HuH-7.5 (cell line): ENCODE measurements around the gene PPCS.

Source experiments
- DNase-seq: peaks from one replicate; pipeline ENCODE4 v3.0.0; 2011; ENCODE audit warnings: low spot score

PPCS gene

GRCh38 chr1:42456010-42456753 is at the start of gene PPCS, which contains the start of gene ZMYND12:
TSS of gene PPCS (plus strand) at chr1:42456543. CDS start at chr1:42456566, 23 bp downstream.
TSS of gene ZMYND12 (minus strand) at chr1:42456022. CDS start at chr1:42455997, 25 bp downstream.
- DNase-seq: peak; percentile 71

- DNase-seq: no peak
These were observed 41.5 kb upstream of the PPCS start for GRCh38 chr1:42414551-42415496.

DNA sequence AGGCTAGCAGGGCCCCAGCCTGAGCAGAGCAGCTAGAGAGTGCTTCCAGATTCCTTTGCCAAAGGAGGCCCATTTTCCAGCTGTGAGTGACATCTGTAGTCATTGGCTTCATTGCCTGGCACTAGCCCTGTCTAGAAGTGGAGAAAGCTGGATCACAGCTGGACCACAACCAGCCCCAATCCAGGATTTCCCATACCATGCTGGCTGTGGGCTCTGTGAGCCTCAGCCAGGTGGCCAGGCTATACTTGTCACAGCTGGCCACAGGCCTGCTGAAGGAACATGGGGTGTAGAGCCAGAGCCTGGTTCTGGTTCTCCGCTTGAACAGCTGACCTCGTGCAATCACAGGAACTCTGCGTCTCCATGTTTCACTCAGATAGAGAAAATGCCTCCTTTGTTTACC is 39.2 kb upstream of the PPCS start:
- DNase-seq: no peak

- no peak for DNase-seq
These were observed 37.8 kb upstream of the PPCS start for GRCh38 chr1:42418516-42418915.

DNA sequence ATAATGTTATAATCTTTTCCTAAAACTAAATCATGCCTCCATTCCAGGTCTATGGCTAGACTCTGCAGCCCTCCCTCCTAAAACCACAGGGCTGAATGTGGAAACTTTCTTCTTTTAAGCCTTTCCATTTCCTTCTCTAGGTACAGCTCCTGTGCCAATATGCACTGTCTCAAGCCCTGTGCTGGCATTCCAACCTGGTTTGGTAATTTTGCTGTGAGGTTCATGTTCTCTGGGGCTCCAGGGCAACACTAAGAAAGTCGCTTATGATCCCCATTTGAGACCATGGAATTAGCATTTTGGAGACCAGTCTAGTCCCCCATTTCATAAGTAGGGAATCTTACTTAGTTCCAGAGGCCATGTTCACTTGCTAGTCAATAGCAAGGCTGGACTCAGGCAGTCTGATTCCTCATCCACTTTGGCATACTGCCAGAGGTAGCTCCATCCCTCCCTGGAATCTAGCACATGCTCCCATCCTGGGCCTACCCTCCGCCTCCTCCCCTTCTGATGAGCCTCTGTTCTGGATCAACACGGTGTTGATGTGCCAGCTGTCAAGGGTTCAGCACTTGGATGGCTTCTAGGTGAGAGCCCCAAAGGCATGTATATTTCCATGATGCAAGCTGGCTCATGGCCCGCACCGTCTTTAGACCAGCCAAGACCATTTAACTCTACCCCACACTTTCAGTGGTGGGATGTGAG is 37.1 kb upstream of the PPCS start:
- DNase-seq: no peak

DNA sequence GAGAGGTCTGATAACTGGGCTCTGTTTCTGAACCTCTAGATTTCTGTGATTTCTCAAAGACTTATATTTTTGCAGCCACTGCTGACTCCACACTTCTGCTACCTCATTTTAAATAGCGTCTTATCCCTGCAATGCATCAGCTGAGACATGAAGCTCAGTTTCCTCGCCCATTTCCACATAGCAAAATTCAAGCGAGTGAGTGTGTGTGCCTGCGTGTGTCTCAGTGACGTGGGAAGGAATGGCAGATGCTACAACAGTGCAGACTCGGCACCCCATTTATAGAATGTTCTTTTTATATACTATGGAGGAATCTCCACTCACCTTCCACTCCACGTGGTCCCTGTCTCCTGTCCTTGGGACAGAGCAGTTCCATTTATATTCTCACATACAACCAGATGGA is 36.2 kb upstream of the PPCS start:
- DNase-seq: no peak

DNA sequence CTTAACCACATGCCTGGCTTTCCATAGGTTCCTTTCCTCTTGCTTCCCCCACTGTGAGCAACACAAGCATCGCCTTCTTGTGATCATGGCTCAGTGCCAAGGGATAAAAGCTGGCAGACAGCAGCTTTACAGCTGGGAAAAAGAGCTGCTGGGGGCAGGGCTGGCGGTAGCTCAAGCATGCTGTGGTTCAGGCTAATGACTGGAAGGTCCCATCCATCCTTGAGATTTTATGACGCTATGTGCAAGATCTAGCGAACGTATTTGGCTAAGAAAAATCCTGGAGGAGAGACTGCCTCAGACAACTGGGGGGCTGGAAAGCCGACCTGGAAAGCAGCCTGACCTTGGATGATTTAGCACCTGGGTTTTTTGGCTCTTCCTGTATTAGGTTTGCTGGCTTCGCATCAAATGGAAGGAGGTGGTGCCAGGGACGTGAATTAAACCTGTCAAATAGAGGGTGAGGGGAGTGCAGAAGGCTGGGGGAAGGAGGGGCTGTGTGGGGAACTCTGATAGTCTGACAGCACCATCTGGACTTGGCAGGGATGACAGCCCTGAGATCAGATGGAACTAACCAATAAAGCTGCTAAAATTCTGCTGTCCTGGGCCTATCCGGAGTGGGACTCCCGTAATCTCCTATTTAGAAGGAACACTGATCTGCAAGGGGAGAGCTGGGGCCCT is 35.3 kb upstream of the PPCS start:
- no peak for DNase-seq

- DNase-seq: no peak
These were observed 33.6 kb upstream of the PPCS start for GRCh38 chr1:42422737-42423136.

DNA sequence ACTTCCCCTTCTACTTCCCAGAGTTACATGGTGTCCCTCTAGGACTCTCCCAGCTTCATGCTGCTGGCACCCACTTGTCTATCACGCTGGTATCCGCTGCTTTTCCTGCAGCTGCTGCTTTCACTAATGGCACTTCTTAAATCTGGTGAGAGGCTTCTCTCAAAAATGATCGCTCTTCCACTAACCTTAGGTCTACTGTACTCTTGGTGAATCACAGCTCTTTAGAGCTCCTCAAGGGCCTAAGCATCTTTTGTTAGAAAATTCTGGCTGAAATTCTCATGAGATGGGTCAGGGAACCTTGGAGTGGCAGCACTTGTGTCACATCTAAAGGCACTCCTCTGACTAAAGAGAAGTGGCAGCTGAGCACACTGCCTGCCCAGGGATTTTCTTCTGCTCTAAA is 32.7 kb upstream of the PPCS start:
- no peak for DNase-seq

DNA sequence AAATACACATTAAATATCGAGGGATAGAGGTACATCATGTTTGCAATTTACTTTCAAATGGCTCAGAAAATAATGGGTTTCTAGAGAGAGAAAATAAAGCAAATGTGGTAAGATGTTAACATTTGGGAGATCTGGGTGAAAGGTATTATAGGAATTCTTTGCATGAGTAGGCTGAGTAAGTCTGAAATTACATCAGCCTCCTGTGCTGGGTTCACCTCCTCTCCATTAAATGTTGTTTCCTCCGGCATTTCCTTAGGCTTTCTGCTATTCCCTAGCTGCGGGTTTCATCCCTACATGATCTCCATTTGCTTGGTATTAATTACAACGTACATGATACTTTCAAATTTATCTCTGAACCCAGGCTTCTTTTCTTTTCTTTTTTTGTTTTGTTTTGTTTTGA is 32.1 kb upstream of the PPCS start:
- no peak for DNase-seq

DNA sequence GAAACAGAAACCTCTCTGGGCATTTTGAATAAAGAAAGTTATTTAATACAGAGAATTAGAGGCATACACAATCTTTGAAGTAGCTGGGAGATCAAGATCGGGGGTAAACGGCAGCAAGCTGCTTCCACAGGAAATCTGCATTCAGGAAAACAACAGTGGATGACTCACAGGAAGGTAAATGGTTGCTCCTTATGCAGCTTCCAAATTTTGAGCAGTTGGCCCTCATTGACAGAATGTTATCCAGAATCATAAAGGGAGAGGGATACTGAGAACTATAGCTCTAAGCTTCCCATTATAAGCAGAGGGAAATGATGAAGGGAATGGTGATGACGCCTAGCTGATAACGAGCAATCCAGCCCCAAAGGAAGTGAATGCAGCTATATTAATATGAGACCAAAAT is 29.1 kb upstream of the PPCS start:
- DNase-seq: no peak

- DNase-seq: no peak
These were observed 26.7 kb upstream of the PPCS start for GRCh38 chr1:42429603-42430002.

DNA sequence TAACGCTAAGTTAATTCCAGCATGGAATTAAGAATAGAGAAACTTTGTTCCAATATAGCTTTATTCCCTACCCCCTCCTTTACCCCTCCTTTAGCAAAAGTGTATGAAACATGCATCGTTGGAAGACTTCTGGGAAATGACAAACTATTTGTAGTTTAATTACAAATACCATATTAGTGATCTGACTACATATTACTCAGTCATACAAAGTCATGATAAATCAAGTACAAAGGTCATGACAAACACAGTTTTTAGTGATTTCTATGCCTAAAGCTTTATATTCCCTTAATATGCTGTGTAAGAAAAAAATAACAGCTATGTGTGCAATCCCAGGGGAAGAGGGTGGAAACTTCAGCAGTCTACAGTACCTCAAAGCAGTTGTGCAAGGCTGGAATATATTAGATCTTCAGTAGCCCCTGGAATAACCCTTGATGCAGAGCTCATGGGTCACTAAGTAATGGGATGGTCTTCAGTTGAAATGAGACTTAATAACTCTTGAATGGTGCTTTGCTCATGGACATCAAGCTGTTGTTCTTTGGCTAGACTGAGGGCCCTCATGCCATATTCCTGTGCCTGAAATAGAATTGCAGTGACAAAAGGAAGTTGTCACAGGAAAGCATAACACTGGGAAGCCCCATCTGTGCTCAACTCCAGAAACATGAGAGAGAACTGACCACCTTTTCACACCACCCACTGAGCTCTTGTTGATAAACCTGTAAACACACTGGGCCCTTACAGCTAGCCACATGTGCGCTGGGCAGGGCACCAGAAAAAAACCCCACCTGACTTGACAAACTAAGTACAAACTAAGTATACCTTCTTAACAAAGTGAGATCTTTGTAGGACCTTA is 25.8 kb upstream of the PPCS start:
- DNase-seq: no peak

DNA sequence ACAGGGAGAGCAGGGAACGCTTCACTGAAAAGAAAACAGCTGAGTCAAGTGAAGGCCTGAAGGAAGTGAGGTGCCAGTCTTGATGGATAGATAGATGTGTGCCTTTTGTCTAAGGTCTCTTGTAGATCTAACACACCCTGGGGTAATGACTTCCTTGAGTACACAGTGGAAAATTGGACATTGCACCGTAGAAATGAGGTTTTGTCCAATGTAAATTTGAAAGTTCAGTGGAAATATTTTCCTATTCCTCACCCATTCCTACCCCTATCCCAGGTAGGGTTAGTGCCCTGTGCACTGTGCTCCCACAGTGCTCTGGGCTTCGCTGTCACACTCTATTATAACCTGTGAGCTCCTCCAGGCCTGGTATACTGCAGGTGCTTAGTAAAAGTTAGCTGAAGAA is 24.8 kb upstream of the PPCS start:
- no peak for DNase-seq

GRCh38 chr1:42432714-42433113 is 23.6 kb upstream of the PPCS start:
- no peak for DNase-seq

- DNase-seq: no peak
These were observed 23.0 kb upstream of the PPCS start for GRCh38 chr1:42433369-42433768.

DNA sequence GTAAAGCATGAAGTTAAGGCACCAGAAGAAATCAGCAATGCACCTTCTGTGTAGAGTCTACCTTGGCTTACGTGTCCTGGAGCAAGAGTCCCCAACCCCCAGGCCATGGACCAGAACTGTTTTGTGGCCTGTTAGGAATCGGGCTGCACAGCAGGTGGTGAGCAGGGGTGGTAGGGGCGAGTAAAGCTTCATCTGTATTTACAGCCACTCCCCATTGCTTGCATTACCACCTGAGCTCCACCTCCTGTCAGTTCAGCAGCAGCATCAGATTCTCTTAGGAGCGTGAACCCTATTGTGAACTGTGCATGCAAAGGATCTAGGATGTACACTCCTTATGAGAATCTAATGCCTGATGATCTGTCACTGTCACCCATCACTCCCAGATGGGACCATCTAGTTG is 22.0 kb upstream of the PPCS start:
- DNase-seq: no peak

DNA sequence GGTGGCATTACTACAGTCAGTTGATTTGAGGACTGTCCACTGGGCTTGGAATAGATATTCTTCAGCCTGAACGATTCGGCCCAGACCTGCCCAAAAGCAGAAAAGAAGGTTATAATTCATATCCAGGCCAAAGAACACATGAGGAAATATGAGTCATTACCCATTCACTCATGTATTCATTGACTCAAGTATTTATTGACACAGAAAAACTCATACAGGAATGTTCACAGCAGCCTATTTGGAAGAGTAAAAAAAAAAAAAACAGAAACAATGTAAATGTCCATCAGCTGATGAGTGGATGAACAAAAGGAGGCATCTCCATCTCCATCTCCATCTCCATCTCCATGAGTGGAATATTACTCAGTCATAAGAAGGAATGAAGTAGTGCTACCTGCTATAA is 16.4 kb upstream of the PPCS start:
- DNase-seq: no peak

- no peak for DNase-seq
These were observed 13.7 kb upstream of the PPCS start for GRCh38 chr1:42442662-42443061.

DNA sequence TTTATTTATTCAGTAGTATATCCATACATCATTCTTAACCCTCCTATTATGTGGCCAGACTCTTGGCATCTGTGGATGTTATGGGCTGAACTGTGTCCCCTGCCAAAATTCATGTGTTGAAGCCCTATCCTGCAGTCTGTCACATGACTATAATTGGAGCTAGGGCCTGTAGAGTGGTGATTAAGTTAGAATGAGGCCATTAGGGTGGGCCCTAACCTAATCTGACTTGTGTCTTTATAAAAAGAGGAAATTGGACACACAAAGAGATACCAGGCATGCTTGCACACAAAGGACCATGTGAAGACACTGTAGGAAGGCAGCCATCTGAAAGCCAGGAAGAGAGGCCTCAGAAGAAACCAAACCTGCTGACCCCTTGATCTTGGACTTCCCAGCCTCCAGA is 7.1 kb upstream of the PPCS start:
- no peak for DNase-seq

- no peak for DNase-seq
These were observed 6.3 kb upstream of the PPCS start for GRCh38 chr1:42450061-42450460.
